Spleen (tissue), 7 donors: Measurements from ENCODE around the gene SPON1.

ENCODE experiments used
- POLR2A ChIP-seq, 3 donors: fragments of 450-650 bp; IDR thresholded peaks; one replicate each; pipeline ENCODE4 v1.5.1; 2017; ENCODE audit warnings: antibody characterized with exemption in 3 of 3, mild to moderate bottlenecking in 1 of 3
- POLR2AphosphoS5 ChIP-seq, 3 donors: sonication (generic); formaldehyde crosslinking; IDR thresholded peaks; one replicate each; pipeline ENCODE4 v1.5.1; 2017; ENCODE audit warnings: antibody characterized with exemption in 3 of 3
- TF ChIP-seq, protein P1 (sequence below), 11 experiments: fragments of 200-600 bp in 7 of 11; fragments of 450-650 bp in 4 of 11; sonication (generic) in 4 of 11; IDR thresholded peaks in 8 of 11; conservative IDR thresholded peaks in 3 of 11; 1 replicate in 7 of 11; 2 replicates in 4 of 11; pipeline versions ENCODE4 v1.4.0 to v1.8.0; 2016 to 2021; ENCODE audit warnings: antibody characterized with exemption in 11 of 11, inconsistent platforms in 4 of 11, mild to moderate bottlenecking in 1 of 11
- donor health status: DM: no; HTN: no; CAD: no; lungs with moderate emphysema.
- donor health status: DM: no; HTN: no; CAD: no.
- donor health status: DM: no; HTN: no; CAD: no.

DNA sequence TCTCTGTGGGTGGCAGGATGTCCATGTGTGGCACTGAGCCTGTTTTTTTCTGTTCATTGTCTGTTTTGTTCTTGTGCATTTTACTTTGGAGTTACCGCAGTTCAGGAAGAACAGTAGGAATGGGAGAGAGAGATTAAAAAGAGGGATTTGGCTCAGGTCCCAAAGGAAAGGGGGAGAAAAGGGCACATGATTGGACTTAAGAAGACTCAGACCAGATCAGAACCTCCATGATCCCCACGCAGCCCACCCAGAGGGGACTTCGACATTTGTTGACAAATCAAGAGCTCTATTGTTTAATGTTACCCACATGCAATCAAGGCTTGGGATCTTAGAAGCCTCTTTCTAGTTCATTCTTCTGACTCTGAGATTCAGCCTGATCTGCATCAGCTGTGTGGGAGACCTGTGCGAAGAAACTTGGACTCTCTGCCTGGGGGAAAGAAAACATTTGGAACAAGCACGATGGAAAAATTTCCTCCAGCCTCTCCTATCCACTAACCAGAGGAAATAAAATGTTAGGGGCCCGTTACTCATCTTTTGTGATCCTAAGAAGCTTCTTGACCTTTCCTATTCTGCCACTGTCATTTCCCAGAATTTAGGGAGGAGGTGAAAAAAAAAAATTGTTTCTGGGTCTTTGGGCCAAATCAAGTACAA lies 119.2 kb downstream of the SPON1 start:
- TF ChIP-seq, protein P1, sequence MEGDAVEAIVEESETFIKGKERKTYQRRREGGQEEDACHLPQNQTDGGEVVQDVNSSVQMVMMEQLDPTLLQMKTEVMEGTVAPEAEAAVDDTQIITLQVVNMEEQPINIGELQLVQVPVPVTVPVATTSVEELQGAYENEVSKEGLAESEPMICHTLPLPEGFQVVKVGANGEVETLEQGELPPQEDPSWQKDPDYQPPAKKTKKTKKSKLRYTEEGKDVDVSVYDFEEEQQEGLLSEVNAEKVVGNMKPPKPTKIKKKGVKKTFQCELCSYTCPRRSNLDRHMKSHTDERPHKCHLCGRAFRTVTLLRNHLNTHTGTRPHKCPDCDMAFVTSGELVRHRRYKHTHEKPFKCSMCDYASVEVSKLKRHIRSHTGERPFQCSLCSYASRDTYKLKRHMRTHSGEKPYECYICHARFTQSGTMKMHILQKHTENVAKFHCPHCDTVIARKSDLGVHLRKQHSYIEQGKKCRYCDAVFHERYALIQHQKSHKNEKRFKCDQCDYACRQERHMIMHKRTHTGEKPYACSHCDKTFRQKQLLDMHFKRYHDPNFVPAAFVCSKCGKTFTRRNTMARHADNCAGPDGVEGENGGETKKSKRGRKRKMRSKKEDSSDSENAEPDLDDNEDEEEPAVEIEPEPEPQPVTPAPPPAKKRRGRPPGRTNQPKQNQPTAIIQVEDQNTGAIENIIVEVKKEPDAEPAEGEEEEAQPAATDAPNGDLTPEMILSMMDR (IDR thresholded peaks at IDR 0.05 in 8 of 11, conservative IDR thresholded peaks at IDR 0.05 in 3 of 11), result no peak
- no peak for TF ChIP-seq POLR2AphosphoS5 (IDR thresholded peaks at IDR 0.05)
- no peak for TF ChIP-seq POLR2A (IDR thresholded peaks at IDR 0.05)
